Measurements from ENCODE around the gene GRM8.

Gene GRM8

DNA sequence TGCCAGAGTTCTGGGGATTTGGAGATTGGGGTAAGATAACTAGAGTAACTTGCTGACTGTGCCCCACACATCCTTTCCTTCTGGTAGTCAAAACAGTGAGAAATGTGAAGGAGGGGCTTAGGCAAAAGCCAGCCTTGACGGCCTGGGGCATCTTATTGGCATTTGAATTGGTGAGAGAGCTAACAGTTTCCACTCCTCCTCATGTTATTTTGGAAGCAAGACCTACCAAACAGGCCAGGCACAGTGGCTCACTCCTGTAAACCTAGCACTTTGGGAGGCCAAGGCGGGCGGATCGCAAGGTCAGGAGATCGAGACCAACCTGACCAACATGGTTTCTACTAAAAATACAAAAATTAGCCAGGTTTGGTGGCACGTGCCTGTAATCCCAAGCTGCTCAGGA lies 596.6 kb downstream of the GRM8 start:
- no peak for DNase-seq

DNA sequence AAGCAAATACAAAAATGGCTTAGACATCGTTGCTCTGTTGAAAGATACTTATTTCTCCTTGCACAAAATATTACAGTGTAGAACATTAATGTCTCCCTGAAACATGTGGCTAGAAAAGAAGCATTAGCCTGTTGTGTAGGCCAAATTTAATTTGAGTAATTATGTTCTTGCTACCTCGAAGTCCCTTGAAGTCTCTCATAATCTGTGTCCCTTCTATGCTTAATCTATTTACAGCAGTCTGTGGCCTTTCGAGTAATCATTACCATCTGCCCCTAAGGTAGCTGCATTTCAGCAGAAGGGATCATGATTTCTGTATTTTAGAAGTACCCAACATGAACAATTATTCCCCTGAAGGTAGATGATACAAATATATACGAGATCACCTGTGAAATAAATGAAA lies 615.2 kb downstream of the GRM8 start:
- no peak for DNase-seq

DNA sequence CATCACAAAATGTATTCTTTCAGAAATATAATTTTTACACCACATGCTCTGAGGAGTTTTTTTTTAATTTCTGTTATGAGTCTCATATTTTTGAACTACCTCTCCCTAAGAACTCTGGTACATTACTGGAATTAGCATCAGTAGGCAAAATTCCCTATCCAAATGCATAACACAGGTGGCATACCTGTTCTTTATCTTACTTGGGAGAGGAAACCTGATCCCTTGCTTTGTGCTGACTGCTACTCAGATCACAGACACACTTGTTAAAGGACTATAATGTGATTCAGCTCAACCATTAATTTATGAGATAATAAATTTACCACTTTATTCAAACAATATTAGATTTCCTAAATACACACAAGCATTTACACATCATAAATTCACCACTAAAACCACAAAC lies 617.2 kb downstream of the GRM8 start:
- DNase-seq = peak; percentile 40

DNA sequence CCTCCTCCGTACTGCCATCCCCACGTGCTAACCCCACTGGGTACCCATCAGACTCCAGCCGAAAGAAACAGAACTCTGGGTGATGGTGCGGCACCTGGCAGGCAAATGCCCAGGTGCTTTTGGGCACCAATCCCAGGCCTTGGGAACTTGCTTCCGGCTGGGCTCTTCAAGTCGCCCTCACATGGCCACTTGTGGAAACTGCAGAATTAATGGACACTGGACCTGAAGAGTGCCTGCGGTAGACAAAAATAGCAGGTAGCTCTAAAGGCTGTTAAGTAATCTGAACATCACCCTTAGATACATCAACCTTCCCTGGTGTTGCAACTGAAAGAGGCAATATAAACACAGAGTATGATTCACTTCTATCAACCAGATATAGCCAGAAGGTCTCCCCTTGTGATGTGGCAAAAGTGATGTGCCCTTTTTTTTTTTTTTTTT lies 644.4 kb downstream of the GRM8 start:
- no peak for DNase-seq

DNA sequence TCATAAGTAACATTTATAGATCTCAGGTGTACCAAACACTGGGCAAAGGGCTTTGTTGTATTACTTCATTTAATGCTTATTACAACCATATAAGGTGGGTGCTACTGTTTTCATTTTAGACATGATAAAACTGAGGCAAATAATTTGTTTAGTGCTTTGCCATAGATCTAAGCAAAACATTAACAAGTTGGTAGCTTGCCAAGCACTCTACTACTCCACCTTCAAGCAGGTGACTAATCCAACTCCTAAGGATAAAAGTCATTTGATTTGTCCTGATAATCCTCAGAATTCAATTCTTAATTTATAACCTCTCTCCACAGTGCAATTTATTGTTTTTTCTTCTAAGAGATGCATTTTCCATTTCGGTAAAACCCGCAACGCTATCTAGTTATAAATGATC lies 646.4 kb downstream of the GRM8 start:
- DNase-seq = no peak

DNA sequence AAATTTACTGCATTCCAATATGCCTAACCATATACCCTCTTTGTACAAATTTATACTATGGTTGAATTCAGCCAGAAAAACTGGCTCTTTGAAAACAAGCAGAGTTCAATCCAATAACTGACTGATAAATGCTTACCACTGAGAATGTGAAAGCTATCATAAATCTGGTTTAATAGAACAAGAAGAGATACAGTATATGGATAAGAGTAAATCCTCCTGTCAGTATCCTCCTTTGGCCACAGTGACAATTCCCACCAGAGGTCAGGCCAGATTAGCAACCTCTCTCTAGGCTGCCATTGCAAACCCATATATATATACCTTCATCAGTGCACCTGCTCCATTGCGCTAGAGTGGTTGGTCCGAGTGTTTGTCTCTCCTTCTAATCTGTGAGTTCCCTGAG lies 647.2 kb downstream of the GRM8 start:
- peak; percentile 21 for DNase-seq

DNA sequence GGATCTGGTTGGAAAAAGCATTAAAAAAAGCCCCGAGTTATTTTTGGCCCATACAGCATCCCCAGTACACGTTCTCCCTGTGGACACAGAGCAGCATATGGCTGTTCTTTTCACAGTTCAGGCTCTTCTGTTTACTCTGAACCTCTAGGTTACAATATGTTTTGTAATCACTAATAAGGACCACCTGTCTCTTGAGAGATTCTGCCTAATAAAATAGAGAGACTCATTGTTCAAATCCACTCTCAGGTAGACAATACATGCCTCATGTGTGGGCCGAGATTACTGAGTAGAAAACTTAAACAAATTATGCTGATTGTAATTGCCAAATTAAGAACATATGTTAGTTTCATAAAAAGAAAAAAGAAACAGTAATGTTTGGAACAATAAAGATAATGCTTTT lies 647.7 kb downstream of the GRM8 start:
- DNase-seq = peak; percentile 70

DNA sequence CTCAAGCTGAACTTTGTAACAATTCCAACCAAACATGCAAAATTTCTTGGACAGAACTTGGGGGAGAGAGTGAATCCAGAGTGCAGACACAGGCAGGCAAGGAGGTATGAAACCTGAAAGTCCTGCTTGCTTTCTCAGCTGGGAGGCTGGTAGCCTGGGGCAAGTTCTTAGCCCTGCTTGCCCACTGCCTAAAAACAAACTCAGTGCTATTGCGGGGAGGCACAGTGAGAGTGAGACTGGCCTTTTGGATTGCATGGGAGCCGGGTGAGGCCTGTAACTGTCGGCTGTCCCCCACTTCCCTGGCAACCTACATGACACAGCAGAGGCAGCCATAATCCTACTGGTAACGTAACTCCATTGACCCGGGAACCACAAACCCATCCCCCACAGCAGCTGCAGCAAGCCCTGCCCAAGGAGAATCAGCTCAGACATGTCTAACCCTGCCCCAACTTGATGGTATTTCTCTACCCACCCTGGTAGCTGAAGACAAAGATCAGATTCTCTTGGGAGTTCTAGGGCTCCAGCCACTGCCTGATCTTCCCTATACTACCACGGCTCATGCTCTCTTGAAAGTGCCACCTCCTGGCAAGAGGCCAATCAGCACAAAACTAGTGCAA lies 663.6 kb downstream of the GRM8 start:
- no peak for DNase-seq

DNA sequence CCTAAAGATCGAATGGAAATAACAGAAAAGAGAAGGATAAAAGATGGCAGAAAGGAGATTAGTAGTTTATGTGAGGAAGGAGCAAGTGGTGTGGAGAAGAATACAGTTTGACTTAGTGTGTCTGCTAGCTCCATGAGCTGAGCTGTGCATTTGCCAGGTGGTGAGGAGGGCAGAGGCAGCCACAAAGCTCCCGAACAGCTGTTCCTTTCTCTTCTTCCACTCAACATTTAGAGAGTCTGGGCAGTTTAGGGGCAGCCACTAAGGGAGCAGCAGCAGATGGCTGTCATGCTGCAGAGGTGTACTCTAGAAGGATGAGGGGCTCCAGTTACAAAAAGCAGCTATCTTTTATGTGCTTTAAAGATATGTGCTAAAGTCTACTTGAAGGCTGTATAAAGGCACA lies 674.4 kb downstream of the GRM8 start:
- DNase-seq = no peak

DNA sequence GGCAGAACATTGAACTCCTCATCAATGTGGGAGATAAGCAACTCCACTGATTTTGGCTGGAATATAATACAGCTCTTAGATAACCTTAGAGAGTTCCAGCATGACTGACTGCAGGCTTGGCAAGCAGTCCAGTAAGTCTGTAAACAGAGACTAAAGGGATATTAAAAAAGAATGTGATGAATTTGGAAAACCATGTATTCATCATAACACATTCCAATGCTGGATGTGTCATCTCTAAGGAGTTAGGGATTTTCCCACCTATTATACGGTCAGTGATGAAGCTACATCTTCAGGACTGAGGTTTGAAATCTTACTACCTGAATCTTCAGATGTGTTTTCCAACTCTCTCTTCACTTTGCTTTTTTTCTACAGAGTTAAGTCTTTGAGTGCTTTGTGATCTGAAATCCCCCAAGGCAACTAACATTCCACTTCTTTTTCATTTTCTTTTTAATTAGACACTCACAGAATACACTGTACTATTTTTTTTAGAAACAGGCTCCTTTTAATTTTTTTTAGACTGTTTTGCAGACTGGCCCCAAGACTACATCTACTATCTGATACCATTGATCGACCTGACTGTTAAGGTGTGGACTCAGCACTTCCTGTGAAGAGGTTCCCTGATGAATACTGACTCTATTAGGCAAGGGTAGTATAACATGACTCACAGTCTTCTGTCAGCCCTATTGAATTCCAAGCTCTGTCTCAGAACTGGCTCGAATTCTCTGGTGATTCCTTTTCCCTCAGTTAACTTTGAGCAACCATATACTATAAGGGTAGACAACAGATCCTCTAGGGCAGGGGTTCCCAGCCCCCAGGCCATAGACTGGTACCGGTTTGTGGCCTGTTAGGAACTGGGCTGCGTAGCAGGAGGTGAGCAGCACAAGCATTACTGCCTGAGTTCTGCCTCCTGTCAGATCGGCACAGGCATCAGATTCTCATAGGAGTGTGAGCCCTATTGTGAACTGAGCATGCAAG lies 678.2 kb downstream of the GRM8 start:
- no peak for DNase-seq

DNA sequence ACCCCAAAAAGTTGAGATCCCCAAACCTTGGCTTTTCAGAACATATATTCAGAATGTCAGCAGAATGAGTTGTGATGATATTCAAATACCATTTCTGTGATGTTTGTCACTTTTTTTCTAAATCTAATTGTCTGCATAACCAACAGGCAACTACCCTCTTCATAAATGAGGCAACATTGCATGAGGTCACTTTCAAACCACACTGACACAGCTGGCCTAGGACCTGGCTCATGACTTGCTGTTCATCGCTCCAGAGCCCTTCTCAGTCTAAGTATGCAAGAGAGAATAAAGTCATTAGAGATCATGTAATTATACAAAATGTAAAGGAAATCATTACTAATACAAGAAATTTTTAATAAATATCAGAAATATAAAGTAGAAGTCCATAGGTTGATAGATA lies 681.9 kb downstream of the GRM8 start:
- no peak for DNase-seq

DNA sequence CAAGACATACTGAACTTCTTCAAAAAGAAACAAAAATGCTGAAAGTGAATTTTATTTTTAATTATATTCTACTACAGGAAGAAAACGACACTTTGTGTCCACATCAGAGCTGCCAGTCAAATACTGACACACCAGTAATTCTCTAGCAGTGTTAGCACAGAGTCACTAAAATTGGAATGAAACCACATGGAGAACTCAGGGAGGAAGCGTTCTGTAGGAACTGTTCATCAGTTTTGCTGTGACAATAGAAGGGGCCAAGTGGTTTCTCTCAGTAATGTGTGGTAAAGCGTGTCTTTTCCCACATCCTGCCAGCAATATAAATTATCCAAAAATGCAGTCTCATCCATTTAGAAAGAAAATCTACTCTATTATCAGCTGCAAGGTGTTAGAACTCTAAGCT lies 683.3 kb downstream of the GRM8 start:
- DNase-seq = no peak

DNA sequence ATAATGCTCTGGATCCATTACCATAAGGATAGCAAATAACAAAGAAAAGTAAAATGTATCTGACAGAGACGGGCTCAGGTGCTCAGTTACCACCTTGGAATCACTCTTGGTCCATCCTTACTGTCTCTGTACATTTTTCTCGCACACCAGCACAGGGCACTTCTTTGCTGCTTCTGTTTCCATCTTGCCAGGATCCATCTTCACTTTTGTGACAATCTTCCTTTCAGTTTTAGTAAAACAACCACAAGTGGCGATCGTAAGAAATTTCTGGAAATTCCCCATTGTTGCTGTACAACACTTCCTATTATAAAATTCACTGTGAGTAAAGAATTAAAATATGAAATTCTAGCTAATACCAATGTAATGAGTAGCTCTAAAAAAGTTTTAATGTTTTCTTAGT lies 695.5 kb downstream of the GRM8 start:
- DNase-seq = no peak

DNA sequence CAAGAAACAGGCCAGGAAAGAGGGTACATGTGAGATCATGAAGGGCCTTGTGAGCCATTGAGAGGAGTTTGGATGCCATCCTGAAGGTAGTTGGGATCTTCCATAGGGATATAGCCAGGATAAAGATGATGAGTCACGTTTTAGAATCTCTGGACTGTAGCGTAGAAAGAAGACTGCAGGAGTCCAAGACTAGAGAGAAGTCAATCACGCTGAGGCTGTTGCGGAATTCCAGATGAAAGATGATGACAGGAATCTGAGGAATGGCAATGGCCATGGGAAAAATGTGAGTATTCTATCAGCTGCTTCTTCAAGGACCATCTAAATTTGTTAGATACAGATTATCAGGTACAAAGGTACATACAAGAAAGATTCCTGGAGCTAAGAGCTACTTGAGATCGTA lies 711.3 kb downstream of the GRM8 start:
- no peak for DNase-seq

DNA sequence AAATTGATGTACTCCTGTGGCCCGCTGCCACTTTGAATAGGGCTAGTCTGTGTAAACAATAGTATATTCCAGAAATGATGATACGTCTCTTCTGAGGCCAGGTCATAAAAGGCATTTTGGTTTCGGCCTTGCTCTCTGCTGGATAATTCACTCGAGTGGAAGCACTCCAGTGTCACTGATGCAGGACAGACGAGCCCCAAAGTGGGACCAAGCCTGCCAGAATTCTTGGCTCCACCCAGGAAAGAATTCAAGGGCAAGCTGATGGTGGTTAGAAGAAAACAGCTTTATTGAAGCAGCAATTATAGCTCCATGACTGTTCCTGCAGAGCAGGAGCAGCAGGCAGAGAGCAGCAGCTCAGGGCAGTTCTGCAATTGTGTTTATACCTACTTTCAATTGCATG lies 717.6 kb downstream of the GRM8 start:
- peak; percentile 59 for DNase-seq

DNA sequence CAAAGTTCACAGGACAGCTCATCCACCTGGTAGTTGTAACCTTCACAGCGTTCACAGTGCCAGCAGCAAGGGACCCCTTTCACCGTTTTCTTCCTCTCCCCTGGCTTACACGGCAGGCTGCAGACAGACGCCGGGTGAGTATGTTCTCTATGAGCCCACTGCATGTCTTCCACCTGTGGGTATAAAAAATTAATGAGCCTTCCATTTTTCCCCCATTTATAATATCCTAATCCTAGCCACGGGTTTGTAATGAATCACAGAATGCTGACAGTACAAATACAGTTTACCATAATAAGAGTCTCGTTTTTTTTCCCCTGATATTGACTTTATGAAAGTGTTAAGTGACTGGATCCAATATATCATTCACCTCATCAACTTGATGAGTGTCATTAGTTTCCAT lies 719.0 kb downstream of the GRM8 start:
- DNase-seq = peak; percentile 99

DNA sequence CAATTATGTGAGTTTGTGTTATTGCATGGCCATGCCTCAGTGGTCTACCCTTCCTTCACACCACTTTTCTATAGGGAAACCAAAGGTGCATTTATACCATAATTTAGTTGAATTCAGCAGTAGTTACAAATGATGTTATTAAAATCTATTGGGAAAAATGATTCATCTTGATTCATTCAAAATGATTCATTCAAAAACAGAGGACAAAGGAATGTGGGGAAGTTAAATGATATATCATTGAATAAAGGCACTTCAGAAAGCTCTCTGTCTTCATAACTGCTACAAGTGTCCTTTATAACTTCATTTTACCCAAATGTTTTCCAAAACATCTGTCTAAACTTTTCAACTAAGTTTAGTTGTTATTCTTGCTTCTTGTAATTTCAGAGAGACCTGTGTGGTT lies 722.9 kb downstream of the GRM8 start:
- DNase-seq = no peak

DNA sequence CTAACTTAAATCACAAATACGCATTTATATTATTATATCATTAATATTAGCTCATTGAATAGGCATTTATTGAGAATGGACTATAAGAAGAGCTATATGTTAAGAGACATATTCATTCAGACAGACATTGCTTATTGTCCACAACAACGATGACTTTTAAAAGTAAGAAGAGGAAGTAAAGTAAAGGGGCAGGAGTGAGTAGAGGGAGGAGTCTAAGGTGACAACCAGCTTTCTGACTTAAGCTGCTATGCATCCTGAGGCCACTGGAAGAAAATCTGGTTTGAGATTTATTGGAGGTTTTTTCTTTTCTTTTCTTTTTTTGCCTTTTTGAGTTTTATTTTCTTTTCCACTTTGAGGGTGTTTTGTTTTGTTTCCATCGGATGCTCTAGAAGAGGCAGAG lies 723.5 kb downstream of the GRM8 start:
- no peak for DNase-seq

DNA sequence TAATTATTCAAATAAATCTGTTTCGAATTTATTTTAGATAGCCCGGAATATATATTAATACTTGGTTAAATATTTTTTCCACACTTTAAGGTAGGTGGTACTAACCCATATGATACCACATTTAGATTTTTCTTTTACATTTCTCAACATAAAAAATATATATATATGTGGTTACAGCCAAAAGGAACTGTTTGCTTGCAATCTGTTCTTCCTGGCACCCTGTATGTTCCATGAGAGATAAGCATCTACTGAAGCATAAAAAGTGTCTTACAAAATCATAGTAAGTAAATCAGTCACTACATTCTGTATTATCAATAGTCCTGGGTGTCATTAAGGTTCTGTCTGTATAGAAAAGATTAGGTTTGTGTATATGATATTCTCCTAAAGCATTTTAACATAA lies 726.8 kb downstream of the GRM8 start:
- DNase-seq = no peak

DNA sequence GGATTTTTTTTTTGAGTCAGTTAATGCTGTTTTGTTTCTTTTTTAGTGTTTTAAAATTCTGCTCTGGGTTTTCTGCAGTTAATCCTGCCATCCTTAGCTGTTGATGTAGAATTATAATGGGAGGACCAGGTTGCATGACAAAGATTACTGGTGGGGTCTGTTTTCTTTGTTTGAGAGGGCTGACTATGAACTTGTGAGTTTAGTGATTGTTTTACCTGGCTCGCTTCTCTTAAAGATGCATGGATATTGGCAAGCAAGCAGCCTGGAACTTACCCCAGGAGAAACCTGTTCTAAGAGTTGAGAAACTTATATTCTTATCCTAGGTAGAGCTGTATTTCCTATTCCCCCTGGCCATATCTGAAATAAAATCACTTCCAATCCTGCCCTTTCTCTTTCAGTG lies 727.8 kb downstream of the GRM8 start:
- DNase-seq = no peak

DNA sequence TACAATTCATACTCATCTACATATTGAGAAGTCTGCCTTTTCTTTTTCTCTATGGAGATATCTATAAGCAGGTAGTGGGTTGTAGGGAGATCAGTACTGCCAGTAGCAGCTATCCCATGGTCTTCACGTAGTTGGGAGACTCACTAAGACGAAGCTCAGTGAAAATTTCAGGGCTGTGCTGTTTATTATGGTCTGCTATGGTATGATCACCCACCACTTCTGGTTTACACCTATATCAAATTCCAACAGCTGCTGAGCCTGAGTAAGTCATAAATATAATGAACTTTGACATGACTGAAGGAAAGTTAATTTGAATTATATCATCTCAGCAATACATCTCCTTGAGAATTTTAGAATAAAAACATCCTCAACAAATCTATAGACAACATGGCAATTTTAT lies 741.7 kb downstream of the GRM8 start:
- no peak for DNase-seq

DNA sequence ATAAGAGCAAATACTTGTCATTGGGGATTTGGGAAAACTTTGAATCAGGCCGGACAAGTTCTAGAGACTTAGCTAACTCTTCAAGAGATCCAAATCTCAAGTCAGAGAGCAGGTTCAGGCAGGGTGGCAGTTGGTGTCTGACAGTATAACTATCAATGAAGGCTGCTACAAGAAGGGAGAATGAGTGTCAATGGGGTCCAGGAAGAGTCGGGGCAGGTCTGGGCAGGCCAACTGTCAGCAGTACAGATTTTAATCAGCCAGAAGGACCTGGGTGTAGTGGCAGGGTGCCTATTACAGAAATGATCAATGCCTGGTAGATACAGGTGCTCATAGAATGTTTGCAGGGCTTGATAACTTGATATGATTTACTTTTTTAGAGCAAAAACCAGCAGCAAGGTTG lies 751.1 kb downstream of the GRM8 start:
- peak; percentile 58 for DNase-seq

DNA sequence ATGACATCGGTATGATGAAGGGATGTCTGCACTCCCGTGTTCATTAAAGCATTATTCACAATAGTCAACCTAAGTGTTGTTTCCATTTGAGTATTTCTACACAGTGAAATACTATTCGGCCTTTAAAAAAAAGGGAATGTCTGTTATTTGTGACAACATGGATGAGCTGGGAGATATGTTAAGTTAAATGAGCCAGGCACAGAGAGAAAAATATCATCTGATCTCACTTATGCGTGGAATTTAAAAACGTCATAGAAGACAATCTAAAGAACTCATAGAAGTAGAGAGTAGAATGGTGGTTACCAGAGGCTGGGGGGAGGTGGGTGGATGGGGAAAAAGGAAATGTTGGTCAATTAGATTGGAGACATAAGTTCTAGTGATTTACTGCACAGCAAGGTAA lies 753.3 kb downstream of the GRM8 start:
- DNase-seq = no peak

DNA sequence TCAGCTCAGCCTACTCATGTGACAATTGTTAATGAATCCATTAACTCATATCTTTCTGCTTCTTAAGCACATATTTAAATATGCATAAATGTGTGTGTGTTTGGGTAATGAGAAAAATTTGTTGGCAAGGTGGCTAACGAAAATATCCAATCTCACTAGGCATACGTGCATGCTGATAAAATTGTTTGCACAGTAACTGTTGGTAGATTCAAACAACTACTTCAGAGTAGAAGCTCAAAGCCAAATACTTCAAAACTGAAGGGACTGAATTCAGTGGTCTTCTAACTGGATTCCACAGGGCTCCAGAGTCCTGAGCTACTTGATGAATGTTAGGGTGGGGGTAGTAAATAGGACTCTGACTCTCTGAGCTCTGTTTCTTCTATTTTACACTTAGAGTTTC lies 757.0 kb downstream of the GRM8 start:
- DNase-seq = no peak

DNA sequence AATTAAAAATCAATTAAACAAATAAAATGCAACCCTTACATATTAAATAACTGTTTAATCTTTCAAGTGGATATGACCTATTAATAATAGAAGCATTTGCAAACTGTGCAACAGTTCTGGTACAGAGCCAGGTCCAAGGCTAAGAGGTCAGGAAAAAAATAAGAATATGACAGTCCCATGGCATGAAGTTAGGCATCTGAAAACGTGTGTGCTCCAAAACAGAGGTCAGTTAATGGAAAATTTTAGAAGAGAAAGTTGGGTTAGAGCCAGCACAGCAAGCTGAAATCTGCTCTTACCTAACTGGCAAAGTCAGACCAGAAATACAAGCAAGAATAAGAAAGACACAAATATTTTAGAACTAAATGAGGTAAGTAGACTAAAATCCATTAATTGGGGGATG lies 757.7 kb downstream of the GRM8 start:
- DNase-seq = no peak

Data from NCI-H1417 treated with DMSO at 0.1 percent for 48 hours (cell line).